OCI-LY3 (cell line): Measurements from ENCODE around the gene RALY.

Source experiments
- CTCF ChIP-seq: fragments of 200-600, 300-600 bp; sonication (generic); IDR thresholded peaks from 2 replicates; pipeline ENCODE4 v1.5.1; 2014; ENCODE audit warnings: antibody characterized with exemption, low read length, low read depth
- EZH2phosphoT487 ChIP-seq: fragments of 200-600 bp; shearing (Covaris generic); IDR thresholded peaks from 2 replicates; pipeline ENCODE4 v1.6.1; 2018; ENCODE audit warnings: antibody characterized with exemption, mixed run types, low read depth

GRCh38 chr20:34037121-34037520, 43.4 kb downstream of the RALY start:
- TF ChIP-seq CTCF (no peak), EZH2phosphoT487 (no peak)
